GM19395 (cell line): ENCODE measurements around the gene RARG.
"Not testable (repeated sequence)": the region's sequence is repeated elsewhere in the genome, so short reads cannot be mapped to it uniquely, and the experiment has no call there.

Experiments used
- ATAC-seq: cut with Tn5 transposase; IDR thresholded peaks from one replicate; pipeline ENCODE4 v1.9.1; 2021; ENCODE audit warnings: mild to moderate bottlenecking, moderate library complexity; ENCODE audit not compliant: unreplicated experiment

The RARG gene

DNA sequence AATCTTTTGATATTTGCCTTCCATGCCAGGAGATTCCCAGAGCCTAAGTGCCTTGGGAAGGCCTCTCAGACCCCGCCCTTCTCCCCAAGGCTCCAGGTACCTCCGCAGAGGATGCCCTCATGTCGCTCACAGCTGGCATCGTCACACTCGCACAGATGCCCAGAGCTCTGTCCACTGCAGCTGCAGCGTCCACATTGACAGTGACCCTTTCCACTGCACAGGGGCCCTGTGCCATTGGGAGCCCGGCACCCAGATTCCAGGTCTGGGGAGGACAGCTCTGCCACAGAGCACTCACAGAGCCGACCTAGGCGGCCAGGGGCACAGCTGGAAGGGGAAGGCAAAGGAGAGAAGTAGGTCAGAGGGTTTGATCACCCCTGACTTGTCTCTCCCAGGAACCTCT, 39.0 kb downstream of the RARG start:
- ATAC-seq: no peak

DNA sequence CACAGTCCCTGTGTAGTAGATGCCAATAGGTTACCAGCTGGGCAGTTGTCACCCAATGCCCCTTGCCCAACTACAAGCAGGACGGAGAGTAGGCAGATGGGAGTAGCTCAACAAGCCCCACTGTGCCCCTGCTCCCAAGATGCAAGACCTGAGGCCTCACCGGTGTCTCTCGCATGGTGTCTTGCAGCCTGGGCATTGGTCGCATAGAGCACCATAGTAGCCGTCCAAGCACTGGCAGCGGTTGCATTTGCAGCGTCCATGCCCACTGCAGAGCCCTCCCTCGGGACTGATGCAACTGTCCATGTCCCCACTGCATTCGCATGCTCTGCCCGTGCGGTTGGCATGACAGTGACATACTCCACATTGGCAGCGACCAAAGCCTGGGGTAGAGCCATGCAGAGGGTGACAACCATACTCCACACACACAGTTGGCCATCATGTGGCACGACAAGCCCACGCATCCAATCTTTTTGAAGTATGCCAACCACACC, 39.4 kb downstream of the RARG start:
- no peak for ATAC-seq

DNA sequence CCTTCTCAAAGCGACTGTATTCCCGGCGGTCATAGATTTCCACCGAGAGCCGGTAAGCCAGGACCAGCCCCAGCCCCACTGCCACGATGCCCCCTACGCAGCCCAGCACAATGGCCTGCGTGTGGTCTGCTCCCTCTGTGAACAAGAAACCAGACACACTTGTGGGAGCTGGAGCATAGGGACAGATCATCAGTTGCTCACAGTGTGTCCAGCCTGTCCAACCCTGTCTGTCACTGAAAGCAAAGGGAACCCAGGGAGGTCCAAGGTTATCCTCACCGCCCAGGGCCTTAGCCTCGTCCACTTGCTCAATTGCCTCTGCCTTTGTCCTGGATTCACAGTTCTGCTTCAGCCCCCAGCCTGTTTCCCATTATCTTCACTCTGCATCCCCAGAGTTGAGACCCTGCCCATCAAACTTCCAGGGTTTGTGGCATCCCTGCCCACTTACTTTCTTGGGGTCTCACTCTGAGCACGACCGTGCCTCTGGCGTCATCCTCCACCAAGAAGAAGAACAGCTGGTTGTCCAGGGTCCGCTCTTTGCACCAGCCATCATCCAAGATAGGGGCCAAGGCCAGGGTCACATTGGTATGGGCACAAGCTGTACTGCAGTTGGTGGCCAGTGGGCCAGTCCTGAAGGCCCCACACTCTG, 40.0 kb downstream of the RARG start:
- no peak for ATAC-seq

DNA sequence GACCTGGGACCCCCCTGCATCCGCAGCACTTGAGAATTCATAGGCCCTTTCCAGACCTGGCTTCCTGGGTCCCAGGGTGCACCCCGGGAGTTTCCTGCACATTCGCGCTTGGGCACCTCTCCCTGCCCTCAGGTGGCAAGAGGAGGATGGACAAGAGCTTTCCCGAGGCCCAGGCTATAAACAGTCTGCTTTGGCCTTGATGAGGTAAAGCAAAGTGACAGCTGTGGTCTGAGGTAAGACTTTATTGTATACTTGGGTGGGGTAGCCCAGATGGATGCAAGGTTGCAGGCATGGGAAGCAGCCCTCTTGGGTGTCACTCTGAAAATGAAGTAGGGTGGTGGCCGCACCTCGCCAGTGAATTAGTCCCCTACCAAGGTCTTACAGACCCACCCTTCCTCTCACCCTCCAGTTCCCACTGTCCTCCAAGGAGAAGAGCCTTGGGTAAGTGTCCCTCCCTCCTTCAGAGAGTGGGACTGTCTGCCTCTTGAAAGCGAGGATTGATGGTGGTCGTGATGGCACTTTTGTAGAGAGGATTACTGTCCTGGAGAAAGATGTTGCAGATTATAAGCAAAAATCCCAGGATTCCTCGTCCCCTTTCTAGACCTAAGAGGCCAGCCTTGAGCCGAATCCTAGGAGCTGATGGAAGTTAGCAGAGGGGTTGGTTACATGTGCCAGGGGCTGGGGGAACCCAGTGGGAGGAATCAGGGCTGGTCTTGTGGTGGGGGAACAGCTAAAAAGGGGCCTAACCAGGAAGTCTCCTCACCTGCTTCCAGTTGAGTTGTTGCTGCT, 40.7 kb downstream of the RARG start:
- no peak for ATAC-seq

DNA sequence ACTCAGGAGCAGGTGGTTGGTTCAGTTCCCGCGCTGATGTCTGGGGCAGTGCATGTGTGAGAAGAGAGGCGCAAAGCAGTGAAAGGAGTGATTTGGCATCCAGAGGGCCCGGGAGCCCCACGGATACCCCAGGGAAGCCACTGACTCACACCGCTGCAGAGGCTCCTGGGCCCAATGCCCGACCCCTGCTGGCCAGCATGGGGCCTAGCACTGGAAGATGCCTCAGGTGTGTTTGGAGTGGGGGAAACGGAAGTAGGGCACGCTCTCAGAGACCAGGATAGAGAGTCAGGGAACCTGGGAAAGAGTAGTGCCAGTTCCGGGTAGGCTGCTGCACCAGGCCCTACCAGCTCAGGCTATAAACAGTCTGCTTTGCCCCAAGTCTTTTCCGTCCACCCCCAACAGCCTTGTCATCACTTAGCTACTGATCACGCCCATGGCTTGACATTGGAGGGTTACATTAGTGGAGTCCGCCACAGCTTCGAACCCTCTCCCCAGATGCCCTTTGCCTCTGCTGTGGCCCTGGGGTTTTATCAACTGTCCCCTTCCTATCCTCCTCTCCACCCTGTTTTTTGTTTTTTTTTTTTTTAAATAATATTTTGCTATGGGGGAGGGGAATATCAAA, 41.8 kb downstream of the RARG start:
- no peak for ATAC-seq

DNA sequence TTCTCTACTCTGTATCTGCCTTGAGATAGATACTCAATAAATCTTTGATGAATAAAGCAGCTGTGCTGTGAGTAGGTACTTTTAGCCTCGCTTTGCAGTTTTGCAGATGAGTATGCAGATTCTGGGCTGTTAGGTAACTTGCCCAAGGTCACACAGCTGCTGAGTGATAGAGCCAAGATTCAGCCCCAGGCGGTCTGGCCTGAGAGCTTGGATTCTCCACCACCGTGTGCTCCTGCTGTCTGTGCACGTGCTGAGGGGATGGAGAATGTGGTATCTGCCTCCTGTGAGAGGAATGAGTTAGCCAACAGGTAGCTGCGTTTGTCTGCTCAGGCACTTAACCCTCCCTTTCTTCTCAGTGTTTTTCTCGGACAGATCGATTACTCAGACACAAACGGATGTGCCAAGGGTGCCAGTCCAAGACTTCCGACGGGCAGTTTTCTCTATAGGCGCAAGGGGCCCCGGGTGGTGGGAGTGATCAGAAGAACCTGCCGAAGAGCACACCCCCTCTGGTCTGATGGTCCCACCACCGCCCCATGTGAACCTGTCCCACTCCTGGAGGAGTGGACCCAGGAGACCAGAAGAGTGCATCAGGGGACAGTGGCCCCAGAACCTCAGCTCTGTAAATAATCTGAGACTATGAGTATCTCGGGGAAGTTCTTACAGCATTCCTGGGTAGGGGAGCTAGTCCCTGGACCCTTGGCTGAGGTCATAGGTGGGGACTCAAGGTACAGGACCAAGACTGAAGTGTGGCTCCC, 44.7 kb downstream of the RARG start:
- ATAC-seq: no peak

DNA sequence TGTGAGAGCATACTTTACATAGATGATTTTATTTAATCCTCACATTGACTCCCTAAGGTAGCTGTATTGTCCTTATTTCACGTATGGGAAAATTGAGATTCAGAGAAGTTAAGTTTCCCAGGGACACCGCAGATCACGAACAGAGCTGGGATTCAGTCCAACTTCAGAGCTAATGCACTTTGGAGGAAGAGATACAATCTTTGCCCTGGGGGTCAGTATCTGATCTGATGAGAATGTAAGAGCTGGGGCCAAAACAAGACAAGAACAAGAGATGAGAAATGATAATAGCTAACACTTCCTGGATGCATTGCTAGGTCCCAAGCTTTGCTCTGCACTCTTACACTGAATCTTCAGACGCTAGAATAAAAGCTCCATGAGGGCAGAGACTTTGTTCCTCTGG, 45.3 kb downstream of the RARG start:
- no peak for ATAC-seq

DNA sequence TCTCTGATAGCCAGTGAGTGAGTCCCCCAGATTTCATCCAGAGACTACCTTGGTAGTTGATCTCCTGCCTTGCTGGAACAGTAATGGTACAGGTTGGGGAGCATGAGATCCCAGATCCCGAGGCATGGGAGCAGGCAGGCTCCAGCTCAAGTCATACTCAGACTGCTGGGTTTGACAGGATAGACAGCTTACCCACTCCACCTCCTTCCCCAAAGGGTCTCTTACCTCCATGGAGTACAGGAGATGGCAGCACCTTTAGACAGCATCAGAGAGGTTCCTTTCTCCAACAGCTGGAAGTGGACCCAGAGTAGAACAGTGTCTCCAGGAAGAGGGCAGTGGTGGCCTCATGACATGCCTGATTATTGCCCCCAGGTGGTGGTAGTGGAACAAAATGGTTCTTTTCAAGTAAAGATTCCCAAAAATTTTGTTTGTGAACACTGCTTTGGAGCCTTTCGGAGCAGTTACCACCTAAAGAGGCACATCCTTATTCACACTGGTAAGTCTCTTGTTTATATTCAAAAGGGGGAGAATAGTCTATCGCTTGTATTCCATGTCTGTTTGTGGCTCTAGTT, 46.3 kb downstream of the RARG start:
- no peak for ATAC-seq

DNA sequence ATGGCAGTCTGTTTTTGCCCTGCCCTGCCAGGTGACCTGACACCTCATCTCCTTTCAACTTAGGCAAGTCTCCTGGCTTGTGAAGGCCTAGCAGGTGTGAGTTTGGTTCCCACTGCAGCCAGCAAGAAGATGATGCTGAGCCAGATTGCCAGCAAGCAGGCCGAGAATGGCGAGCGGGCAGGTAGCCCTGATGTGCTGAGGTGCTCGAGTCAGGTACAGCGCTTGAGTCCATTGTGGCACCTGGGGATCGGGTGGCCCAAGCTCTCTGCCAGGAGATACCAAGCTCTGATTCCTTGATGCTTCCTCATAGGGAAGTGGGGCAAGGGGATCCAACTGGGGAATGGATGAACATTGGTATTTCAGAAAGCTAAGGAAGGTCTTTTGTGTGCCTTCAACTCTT, 47.2 kb downstream of the RARG start:
- ATAC-seq: no peak

DNA sequence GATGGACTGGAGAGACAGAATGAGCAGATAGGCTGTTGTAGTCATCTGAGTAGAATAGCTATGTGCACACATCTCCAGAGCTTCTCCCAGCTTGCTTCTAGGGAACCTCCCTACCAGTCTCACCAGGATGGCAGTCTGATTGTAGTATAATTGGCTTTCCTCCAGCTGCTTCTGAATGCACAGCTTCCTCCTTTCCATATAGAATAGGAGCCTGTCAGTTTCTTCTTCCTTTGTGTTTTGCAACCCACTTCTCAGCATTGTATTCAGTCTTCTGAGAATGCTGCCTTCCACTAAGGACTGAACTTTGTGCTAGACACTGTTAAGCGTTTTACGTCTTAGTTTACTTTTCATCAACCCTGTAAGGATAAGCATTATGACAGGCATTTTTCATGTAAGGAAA, 49.1 kb downstream of the RARG start:
- no peak for ATAC-seq

DNA sequence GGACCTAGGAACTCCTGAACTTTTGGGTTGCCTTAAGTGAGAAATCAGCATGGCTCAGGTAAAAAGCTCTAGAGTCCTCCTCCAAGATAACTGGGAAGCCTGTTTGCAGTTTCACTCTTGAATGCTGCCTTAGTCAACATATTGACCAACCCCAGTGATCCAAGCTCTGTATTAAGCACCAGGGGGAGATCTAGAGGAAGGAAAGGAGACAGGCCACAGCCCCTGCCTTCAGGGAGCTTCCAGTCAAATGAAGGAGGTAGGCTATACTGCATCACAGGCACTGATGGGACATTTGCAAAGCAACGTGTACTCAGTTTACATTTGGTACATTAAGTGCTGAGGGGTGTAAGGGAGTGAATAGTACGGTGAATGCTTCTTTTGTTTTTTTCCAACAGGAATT, 50.1 kb downstream of the RARG start:
- no peak for ATAC-seq

DNA sequence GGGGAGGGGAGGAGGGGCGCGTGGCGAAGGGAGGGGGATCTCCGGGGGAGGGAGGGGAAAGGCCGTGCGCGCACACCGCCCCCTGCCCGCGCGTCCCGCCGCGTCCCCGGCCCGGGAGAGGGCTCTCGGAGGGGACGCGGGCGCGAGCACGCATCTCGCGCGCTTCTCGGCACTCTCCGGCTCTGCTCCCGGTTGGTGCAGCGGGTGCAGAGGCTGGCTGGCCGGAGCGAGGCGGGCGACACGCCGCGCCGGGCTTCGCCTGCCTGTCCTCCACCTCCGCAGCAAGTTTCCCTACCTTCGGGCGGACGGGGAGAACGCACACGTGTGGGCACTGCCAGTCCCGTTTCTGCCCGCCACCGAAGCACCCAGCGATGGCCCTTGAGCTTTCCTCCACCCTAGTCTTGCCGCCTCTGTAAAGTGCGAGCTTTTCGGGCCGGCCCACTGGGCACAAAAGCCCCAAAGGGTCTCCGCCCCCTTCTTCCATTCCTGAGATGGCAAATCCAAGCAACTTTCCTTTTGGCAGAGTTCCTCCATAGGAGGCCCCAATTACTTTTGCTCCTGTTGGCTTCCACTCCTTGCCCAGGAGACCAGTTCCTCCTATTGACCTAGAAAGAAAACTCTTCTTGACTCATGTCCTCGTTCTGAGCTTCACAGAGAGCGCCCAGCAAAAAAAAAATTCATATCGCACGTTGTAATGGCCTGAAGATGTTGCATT, 50.9 kb downstream of the RARG start:
- peak; percentile 52 for ATAC-seq

DNA sequence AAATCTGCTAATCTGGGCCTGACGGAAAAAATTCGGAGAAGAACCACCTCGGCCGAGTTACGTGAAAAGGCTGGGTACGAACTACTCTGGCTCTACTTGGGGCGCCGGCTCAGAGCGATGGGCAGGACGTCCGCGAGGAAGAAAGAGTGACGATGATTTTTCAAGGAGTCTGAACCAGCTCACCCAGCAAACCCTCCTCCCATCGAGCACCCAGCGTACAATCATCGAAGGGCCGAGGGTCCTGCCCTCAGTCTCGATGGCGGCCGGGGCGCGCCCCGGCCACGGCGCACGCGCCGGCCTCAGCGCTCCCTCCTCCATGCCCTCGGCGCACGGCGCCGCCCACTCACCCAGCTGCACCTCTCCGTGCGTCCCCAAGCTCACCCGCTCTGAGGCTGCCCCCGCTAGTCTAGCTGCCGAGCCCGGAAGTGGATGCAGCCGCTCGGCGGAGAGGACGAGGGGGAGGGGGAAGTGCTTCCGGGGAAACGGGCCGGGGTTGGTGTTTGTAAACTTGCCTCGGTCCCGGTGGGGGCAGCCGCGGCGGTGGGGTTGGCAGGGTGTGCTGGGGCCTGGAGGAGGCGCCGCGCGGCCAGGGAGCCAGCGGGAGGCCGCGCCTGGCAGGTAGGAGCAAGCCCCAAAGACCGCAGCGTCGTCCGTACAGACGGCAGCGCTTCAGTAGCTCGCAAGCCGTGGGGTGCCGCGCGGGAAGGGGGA, 51.6 kb downstream of the RARG start, which contains the start of the genes CSAD and ZNF740:
CSAD (minus strand) TSS at position 706 of the 711 bp plus-strand sequence. CDS start 7,455 bp downstream, outside the sequence.
ZNF740 (plus strand) TSS at position 503 of the 711 bp plus-strand sequence. CDS start 1,262 bp downstream, outside the sequence.
- peak; percentile 91 for ATAC-seq

DNA sequence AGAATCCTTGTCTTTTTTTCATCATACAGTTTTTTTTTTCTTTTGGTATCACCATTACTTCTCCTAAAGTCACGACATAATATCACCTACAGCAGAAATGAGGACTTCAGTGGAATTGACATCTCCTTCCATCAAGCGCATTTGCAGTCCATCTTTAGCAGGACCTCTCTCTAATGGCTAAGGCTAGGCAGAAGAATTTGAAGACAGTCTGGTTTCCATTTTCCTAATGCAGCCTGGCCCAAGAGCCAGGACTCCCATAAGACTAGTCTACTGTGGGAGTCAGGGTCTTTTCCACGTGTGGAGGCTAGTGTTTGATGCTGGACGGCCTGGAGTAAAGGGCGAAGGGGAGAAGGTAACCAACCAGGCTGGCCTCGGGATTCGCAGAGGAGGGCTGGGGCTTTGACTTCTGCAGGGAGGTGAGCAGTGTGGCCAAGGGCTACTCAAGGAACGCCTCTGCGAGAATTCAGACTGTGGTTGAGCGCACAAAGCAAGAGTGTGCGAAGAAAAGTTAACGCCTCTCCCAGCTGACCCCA, 52.3 kb downstream of the RARG start:
- ATAC-seq: peak; percentile 23

DNA sequence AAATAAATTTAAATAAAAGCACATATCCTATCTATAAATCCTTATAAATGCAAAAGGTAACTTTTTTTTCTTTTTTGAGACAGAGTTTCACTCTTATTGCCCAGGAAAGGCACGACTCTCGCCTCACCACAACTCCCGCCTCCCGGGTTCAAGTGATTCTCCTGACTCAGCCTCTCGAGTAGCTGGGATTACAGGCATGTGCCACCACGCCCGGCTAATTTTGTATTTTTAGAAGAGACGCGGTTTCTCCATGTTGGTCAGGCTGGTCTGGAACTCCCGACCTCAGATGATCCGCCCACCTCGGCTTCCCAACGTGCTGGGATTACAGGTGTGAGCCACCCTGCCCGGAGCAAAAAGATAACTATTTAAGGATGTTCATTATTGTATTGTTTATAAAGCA, 53.2 kb downstream of the RARG start:
- not testable (repeated sequence) for ATAC-seq

DNA sequence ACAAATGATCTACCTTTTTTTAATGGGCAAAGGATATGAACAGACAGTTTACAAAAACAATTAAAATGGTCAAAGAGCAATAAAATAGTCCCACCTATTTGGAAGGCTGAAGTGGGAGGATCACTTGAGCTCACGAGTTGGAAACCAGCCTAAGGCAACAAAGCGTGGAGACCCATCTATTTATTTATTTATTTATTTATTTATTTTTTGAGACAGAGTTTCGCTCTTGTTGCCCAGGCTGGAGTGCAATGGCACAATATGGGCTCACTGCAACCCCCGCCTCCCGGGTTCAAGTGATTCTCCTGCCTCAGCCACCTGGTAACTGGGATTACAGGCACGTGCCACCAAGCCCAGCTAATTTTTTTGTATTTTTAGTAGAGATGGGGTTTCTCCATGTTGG, 54.6 kb downstream of the RARG start:
- not testable (repeated sequence) for ATAC-seq

DNA sequence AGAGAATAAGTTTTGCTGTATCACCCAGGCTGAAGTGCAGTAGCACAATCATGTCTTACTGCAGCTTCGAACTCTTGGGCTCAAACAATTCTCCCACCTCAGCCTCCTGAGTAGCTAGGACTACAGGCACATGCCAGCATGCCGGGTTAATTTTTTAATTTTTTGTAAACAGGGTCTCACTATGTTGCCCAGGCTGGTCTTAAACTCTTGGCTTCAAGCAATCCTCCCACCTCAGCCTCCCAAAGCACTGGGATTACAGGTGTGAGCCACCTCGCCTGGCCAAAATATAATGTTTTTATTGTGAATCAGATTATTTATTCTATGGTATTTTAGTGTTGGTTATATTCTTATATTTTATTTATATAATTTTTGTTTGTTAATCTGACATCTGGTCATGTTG, 55.3 kb downstream of the RARG start:
- ATAC-seq: no peak

DNA sequence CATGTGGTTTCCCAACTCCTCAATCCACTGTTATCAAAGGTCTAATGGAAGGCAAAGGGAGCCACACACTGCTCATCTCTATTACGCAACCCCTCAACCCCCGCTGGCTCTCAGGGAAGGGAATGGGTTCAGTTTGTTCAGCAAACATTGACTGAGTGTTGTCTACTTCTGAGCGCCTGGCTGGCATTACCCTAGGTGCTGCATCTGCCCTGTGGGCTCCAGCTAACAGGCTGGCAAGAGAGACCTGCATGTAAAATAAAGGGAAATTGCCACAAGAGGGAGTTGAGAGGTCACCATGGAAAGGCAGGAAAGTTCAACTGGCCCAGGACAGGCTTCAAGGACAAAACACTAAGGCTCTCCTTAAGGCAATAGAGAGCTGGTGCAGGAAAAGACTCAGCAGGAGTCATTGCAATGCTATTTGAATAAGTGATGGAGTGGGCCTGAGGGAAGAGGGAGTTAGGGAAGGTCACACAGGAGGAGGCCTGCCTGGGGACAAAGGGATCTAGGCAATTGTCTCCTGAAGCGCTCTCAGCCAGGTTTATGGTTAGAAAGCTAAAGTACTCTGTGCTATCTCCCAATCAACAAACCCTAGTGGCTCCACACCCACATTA, 57.0 kb downstream of the RARG start:
- ATAC-seq: no peak
